Measurements from ENCODE around the gene WDPCP. TPM values are rescaled to one million over a fixed set of nuclear protein-coding genes. Genes with fewer than 3 reads are reported as not detected.

Gene WDPCP
- total and polyA plus RNA-seq, 2 of the 8 experiments (the other 6 are each of a cell fraction or from before 2014, with no cell fraction given) = 9.3 to 25.8 TPM

DNA sequence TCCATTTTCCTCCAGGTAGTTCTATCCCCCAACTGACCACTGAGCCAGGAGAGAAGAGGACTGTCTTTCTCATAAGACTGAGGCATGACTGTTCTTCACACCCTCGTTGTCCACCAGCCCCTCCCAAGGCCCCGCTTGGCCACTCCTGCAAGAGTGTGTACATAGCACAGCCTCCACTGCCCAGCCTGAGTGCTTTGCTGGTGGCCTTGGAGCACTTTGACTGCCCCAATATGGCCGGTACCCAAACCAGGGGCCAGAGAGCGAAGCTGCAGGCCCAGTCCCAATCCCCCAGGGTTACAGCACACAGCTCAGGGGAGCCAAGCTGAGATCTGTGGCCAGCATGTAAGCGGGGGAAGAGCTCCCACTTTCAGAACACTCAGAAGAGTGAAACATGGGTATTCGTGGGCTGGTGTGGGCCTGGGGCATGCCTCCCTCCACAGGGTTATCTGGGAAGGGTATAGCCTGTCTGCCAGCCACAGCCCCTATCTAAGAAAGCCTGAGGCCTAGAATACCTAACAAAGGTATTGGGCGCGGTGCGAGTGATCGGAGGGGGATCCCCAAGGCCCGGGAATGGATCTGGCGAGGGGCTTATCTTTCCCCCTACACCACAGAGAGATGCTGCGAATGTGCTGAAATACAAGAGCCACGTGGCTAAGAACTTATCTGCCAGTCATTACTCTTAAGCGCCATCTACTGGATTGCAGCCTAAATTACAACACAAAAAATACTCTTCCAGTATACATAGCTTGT lies 163.8 kb downstream of the WDPCP start (continued):
- no peak for TF ChIP-seq BRCA1 (IDR thresholded peaks at IDR 0.05; ENCODE audit: low read depth, low read length)
- TF ChIP-seq EZH2 (IDR thresholded peaks at IDR 0.05; ENCODE audit: low read depth, low read length, severe bottlenecking) = no peak
- no peak for TF ChIP-seq POLR2A (IDR thresholded peaks at IDR 0.05; ENCODE audit: control extremely low read depth in 1 of 2, low read depth in 2 of 2, low read length in 2 of 2)
- TF ChIP-seq TAF7 (optimal IDR thresholded peaks at IDR 0.05; ENCODE audit: borderline replicate concordance, low read depth, low read length) = no peak
- no peak for TF ChIP-seq NRF1 (IDR thresholded peaks at IDR 0.05; ENCODE audit: low read depth, low read length)
- TF ChIP-seq JUN (IDR thresholded peaks at IDR 0.05; ENCODE audit: low read depth, low read length) = no peak
- no peak for TF ChIP-seq GTF2F1 (IDR thresholded peaks at IDR 0.05; ENCODE audit: borderline replicate concordance, low read depth, low read length)
- TF ChIP-seq, protein P1, sequence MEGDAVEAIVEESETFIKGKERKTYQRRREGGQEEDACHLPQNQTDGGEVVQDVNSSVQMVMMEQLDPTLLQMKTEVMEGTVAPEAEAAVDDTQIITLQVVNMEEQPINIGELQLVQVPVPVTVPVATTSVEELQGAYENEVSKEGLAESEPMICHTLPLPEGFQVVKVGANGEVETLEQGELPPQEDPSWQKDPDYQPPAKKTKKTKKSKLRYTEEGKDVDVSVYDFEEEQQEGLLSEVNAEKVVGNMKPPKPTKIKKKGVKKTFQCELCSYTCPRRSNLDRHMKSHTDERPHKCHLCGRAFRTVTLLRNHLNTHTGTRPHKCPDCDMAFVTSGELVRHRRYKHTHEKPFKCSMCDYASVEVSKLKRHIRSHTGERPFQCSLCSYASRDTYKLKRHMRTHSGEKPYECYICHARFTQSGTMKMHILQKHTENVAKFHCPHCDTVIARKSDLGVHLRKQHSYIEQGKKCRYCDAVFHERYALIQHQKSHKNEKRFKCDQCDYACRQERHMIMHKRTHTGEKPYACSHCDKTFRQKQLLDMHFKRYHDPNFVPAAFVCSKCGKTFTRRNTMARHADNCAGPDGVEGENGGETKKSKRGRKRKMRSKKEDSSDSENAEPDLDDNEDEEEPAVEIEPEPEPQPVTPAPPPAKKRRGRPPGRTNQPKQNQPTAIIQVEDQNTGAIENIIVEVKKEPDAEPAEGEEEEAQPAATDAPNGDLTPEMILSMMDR (IDR thresholded peaks at IDR 0.05; ENCODE audit: control extremely low read depth in 1 of 3, insufficient read depth in 1 of 3, low read depth in 1 of 3, low read length in 3 of 3) = peak in 2 of 3 experiments; percentile 65 to 83; a peak in 3 of 4 replicates
- TF ChIP-seq SIRT6 (IDR thresholded peaks at IDR 0.05; ENCODE audit: low read length) = no peak
- TF ChIP-seq MAFK (IDR thresholded peaks at IDR 0.05; ENCODE audit: low read depth, low read length) = peak; percentile 76
- TF ChIP-seq SIN3A (conservative IDR thresholded peaks at IDR 0.05 in 1 of 2, IDR thresholded peaks at IDR 0.05 in 1 of 2; ENCODE audit: low read depth in 1 of 2, low read length in 2 of 2) = no peak
- no peak for TF ChIP-seq RBBP5 (IDR thresholded peaks at IDR 0.05; ENCODE audit: borderline replicate concordance, low read depth, low read length)
- no peak for TF ChIP-seq RXRA (IDR thresholded peaks at IDR 0.05; ENCODE audit: insufficient read depth, low read depth, low read length)
- TF ChIP-seq BACH1 (IDR thresholded peaks at IDR 0.05; ENCODE audit: low read length) = peak; percentile 97
- TF ChIP-seq SP1 (IDR thresholded peaks at IDR 0.05; ENCODE audit: low read depth, low read length) = 0 out of 2 replicates have a peak, but pooled peaks have one; percentile 28
- TF ChIP-seq, protein P2, sequence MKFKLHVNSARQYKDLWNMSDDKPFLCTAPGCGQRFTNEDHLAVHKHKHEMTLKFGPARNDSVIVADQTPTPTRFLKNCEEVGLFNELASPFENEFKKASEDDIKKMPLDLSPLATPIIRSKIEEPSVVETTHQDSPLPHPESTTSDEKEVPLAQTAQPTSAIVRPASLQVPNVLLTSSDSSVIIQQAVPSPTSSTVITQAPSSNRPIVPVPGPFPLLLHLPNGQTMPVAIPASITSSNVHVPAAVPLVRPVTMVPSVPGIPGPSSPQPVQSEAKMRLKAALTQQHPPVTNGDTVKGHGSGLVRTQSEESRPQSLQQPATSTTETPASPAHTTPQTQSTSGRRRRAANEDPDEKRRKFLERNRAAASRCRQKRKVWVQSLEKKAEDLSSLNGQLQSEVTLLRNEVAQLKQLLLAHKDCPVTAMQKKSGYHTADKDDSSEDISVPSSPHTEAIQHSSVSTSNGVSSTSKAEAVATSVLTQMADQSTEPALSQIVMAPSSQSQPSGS (IDR thresholded peaks at IDR 0.05; ENCODE audit: low read length) = no peak
- no peak for TF ChIP-seq RFX5 (IDR thresholded peaks at IDR 0.05; ENCODE audit: borderline replicate concordance, low read depth, low read length)
